ENCODE measurements around the gene TRMO.
A peak's percentile ranks its signal among the peaks of the same experiment; 100 is the strongest.

Gene TRMO

GRCh38 chr9:97857606-97858392 lies 64.5 kb downstream of the TRMO start:
- H3K9me2 ChIP-seq (replicated peaks; ENCODE audit: insufficient read depth, low read length): no peaks in the 10 kb centered on the region
- H3K9ac ChIP-seq (ENCODE audit: low read length): no peak overlapping the region
- H3K4me1 ChIP-seq (ENCODE audit: low read length): no peaks in the 10 kb centered on the region

DNA sequence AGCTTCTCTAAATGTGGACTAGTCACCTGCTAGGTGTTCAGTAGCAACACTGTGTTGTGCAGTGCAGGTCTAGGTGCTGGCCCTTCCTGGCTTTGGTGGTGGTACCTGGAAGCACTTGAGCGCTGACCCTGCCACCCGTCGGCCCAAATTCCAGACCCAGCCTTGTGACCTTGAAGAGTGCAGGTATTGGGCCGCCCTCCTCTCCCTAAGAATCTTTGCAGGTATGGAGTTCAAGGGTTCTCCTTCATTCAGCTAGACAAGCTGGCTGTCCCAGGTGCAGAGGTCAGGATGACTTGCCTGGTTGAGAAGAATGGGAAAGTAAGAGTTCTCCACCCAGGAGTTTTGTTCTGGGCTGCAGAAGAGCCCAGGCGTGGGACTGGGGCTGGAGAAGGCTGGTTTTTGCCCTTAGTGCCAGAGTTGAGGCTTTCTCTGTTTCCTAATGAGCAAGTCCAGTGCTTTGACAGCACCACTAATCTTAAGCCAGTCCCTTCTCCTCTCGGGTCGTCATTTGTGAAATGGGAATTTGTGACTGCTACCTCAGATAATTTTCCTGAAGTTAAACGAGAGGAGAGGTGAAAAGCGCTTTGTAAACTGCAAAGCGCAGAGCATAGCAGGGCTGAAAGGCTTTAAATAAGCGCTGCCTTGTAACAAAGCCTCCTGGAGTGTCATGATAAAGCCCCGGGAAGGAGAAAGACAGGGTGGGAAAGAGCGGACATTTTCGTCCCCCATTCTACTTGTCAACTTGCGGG lies 65.3 kb downstream of the TRMO start:
- no peaks in the 10 kb centered on the region for H4K20me1 ChIP-seq (ENCODE audit: insufficient read depth, low read length)

More at GRCh38 chr9:97857606-97858392, 64.5 kb downstream of the TRMO start:
- H3K79me2 ChIP-seq (ENCODE audit: low read length): no peaks in the 10 kb centered on the region
- H3K4me2 ChIP-seq (ENCODE audit: low read depth, low read length): no peak overlapping the region
- no peak for TF ChIP-seq CTCF (IDR thresholded peaks at IDR 0.05; ENCODE audit: low read length)
- no peak for TF ChIP-seq EZH2 (optimal IDR thresholded peaks at IDR 0.05; ENCODE audit: low read depth, low read length)
- TF ChIP-seq EZH2phosphoT487 (IDR thresholded peaks at IDR 0.05; ENCODE audit: low read length): no peak
- no peaks in the 10 kb centered on the region for H3K9me3 ChIP-seq (replicated peaks; ENCODE audit: insufficient read depth, low read length)
- DNase-seq: no peak
- H3F3A ChIP-seq (ENCODE audit: insufficient read depth, low read length): no peaks in the 10 kb centered on the region
- H2AFZ ChIP-seq (ENCODE audit: low read length): 0 out of 2 replicates have a peak overlapping the region, but pooled peaks have one; percentile 18
- no peaks in the 10 kb centered on the region for H3K36me3 ChIP-seq (replicated peaks; ENCODE audit: insufficient read depth, low read length)
- no peak overlapping the region for H3K27ac ChIP-seq (ENCODE audit: low read length)
- peaks cover 27% of the 10 kb centered on the region for H3K27me3 ChIP-seq (replicated peaks; ENCODE audit: insufficient read depth, low read length)
- no peak overlapping the region for H3K4me3 ChIP-seq (ENCODE audit: low read length)
- H4K20me1 ChIP-seq (ENCODE audit: insufficient read depth, low read length): no peaks in the 10 kb centered on the region

GRCh38 chr9:97855899-97856298 lies 66.4 kb downstream of the TRMO start:
- H3K9me2 ChIP-seq (replicated peaks; ENCODE audit: insufficient read depth, low read length): no peaks in the 10 kb centered on the region
- no peaks in the 10 kb centered on the region for H3K9me3 ChIP-seq (replicated peaks; ENCODE audit: insufficient read depth, low read length)
- no peaks in the 10 kb centered on the region for H4K20me1 ChIP-seq (ENCODE audit: insufficient read depth, low read length)
- no peak overlapping the region for H3K4me3 ChIP-seq (ENCODE audit: low read length)
- no peaks in the 10 kb centered on the region for H3K36me3 ChIP-seq (replicated peaks; ENCODE audit: insufficient read depth, low read length)
- H2AFZ ChIP-seq (ENCODE audit: low read length): no peak overlapping the region
- no peak overlapping the region for H3K27ac ChIP-seq (ENCODE audit: low read length)
- H3K9ac ChIP-seq (ENCODE audit: low read length): no peak overlapping the region
- H3K4me2 ChIP-seq (ENCODE audit: low read depth, low read length): no peak overlapping the region
- no peak for TF ChIP-seq EZH2 (optimal IDR thresholded peaks at IDR 0.05; ENCODE audit: low read depth, low read length)
- no peak for TF ChIP-seq CTCF (IDR thresholded peaks at IDR 0.05; ENCODE audit: low read length)
- no peak for TF ChIP-seq EZH2phosphoT487 (IDR thresholded peaks at IDR 0.05; ENCODE audit: low read length)
- DNase-seq: no peak
- H3K79me2 ChIP-seq (ENCODE audit: low read length): no peaks in the 10 kb centered on the region
- H3K27me3 ChIP-seq (replicated peaks; ENCODE audit: insufficient read depth, low read length): peaks cover 40% of the 10 kb centered on the region
- H3F3A ChIP-seq (ENCODE audit: insufficient read depth, low read length): no peaks in the 10 kb centered on the region
- H3K4me1 ChIP-seq (ENCODE audit: low read length): no peaks in the 10 kb centered on the region

More for the DNA sequence above, 65.3 kb downstream of the TRMO start:
- Histone ChIP-seq H3K4me3 (ENCODE audit: low read length) (no peak overlapping the region), H3K4me1 (ENCODE audit: low read length) (no peaks in the 10 kb centered on the region), H3K4me2 (ENCODE audit: low read depth, low read length) (no peak overlapping the region), H3K27me3 (replicated peaks; ENCODE audit: insufficient read depth, low read length) (peaks cover 34% of the 10 kb centered on the region), H3K9me3 (replicated peaks; ENCODE audit: insufficient read depth, low read length) (no peaks in the 10 kb centered on the region), H2AFZ (ENCODE audit: low read length) (no peak overlapping the region), H3K79me2 (ENCODE audit: low read length) (no peaks in the 10 kb centered on the region), H3K27ac (ENCODE audit: low read length) (no peak overlapping the region), H3K9me2 (replicated peaks; ENCODE audit: insufficient read depth, low read length) (no peaks in the 10 kb centered on the region), H3F3A (ENCODE audit: insufficient read depth, low read length) (no peaks in the 10 kb centered on the region), H3K9ac (ENCODE audit: low read length) (no peak overlapping the region), H3K36me3 (replicated peaks; ENCODE audit: insufficient read depth, low read length) (no peaks in the 10 kb centered on the region)
- TF ChIP-seq CTCF (IDR thresholded peaks at IDR 0.05; ENCODE audit: low read length) (no peak), EZH2phosphoT487 (IDR thresholded peaks at IDR 0.05; ENCODE audit: low read length) (no peak), EZH2 (optimal IDR thresholded peaks at IDR 0.05; ENCODE audit: low read depth, low read length) (no peak)
- DNase-seq: no peak

All from MM.1S (cell line).